ENCODE results near the gene HBG2. TPM values are rescaled to one million over a fixed set of nuclear protein-coding genes. Genes with fewer than 3 reads are reported as not detected.

Gene HBG2
- total and polyA plus RNA-seq, 2 experiments from 2014 or later = not detected

GRCh38 chr11:5281596-5281995 lies 27.0 kb upstream of the HBG2 start (continued):
- TF ChIP-seq ZNF462 (CRISPR knock-in tag; IDR thresholded peaks at IDR 0.05) (no peak), POLR2AphosphoS5 (IDR thresholded peaks at IDR 0.05; ENCODE audit: low read depth) (no peak)

GRCh38 chr11:5280582-5281102 lies 26.1 kb upstream of the HBG2 start:
- ATAC-seq = peak; percentile 70
- peaks cover 5% of the 10 kb centered on the region for H3K4me1 Mint-ChIP-seq
- no peaks in the 10 kb centered on the region for H3K36me3 ChIP-seq (ENCODE audit: insufficient read depth)
- no peak overlapping the region for H3K4me3 Mint-ChIP-seq
- no peaks in the 10 kb centered on the region for H3K27me3 ChIP-seq (ENCODE audit: insufficient read depth)
- no peak overlapping the region for H2AFZ ChIP-seq
- no peaks in the 10 kb centered on the region for H3K9me3 Mint-ChIP-seq
- H3K27ac ChIP-seq (ENCODE audit: low read depth) = no peak overlapping the region
- H4K20me1 ChIP-seq (replicated peaks; ENCODE audit: insufficient read depth) = no peaks in the 10 kb centered on the region
- H3K9me2 ChIP-seq (ENCODE audit: insufficient read depth) = peaks cover 8% of the 10 kb centered on the region; the same call in 1 of the 2 replicates
- DNase-seq (ENCODE audit: low spot score) = peak; percentile 51
- no peaks in the 10 kb centered on the region for H3F3A ChIP-seq (replicated peaks; ENCODE audit: low read depth)
- no peaks in the 10 kb centered on the region for H3K36me3 Mint-ChIP-seq (ENCODE audit: low read depth)
- H3K4me1 ChIP-seq (ENCODE audit: insufficient read depth) = no peaks in the 10 kb centered on the region
- no peaks in the 10 kb centered on the region for H3K79me2 ChIP-seq (replicated peaks; ENCODE audit: insufficient read depth)
- H3K4me2 ChIP-seq = no peak overlapping the region
- peaks cover 1% of the 10 kb centered on the region for H3K27me3 Mint-ChIP-seq (ENCODE audit: insufficient read depth, low read depth, poor library complexity)
- H3K4me3 ChIP-seq = no peak overlapping the region
- peak overlapping the region; percentile 89 for H3K27ac Mint-ChIP-seq
- no peak for TF ChIP-seq NANOG (IDR thresholded peaks at IDR 0.05; ENCODE audit: borderline replicate concordance)
- no peak for TF ChIP-seq CTCF (conservative IDR thresholded peaks at IDR 0.05; ENCODE audit: low read depth in 2 of 2)
- TF ChIP-seq REST (IDR thresholded peaks at IDR 0.05; ENCODE audit: unreplicated experiment) = no peak
- TF ChIP-seq POLR2AphosphoS5 (IDR thresholded peaks at IDR 0.05; ENCODE audit: low read depth) = no peak
- TF ChIP-seq EZH2phosphoT487 (IDR thresholded peaks at IDR 0.05; ENCODE audit: unreplicated experiment) = no peak
- TF ChIP-seq ZNF114 (CRISPR knock-in tag; IDR thresholded peaks at IDR 0.05) = no peak
- TF ChIP-seq ETS1 (IDR thresholded peaks at IDR 0.05) = no peak
- TF ChIP-seq CREB1 (CRISPR knock-in tag; IDR thresholded peaks at IDR 0.05; ENCODE audit: low read depth) = no peak
- no peak for TF ChIP-seq STAT1 (IDR thresholded peaks at IDR 0.05; ENCODE audit: unreplicated experiment)

Measured in GM23338 (cell line).